Vagina (tissue), 2 donors: Measurements from ENCODE around the gene RTBDN. TPM values are rescaled to one million over a fixed set of nuclear protein-coding genes. Genes with fewer than 3 reads are reported as not detected.
"Not testable (repeated sequence)": the region's sequence is repeated elsewhere in the genome, so short reads cannot be mapped to it uniquely, and the experiment has no call there.

ENCODE experiments used
- DNase-seq, 2 donors: peaks; one replicate each; pipeline ENCODE4 v3.0.0-alpha.2; 2017; ENCODE audit errors: extremely low spot score in 2 of 2
- H3K27ac ChIP-seq: fragments of 200-600 bp; sonication (generic); one replicate; pipeline ENCODE4 v1.5.1; 2019
- H3K27me3 ChIP-seq: fragments of 200-600 bp; sonication (generic); one replicate; pipeline ENCODE4 v1.5.1; 2019
- H3K36me3 ChIP-seq, 2 donors: fragments of 200-600 bp; sonication (generic); one replicate each; pipeline ENCODE4 v1.5.1; 2017 to 2019
- H3K4me1 ChIP-seq: fragments of 200-600 bp; sonication (generic); one replicate; pipeline ENCODE4 v1.5.1; 2019
- H3K4me3 ChIP-seq, 2 donors: fragments of 200-600 bp; sonication (generic); 1 replicate in 1 of 2; 2 replicates in 1 of 2; pipeline ENCODE4 v1.5.1; 2016 to 2019
- H3K9me3 ChIP-seq: fragments of 200-600 bp; sonication (generic); one replicate; pipeline ENCODE4 v1.5.1; 2019
- POLR2A ChIP-seq, 2 donors: fragments of 450-650 bp; IDR thresholded peaks; one replicate each; pipeline ENCODE4 v1.6.1; 2017; ENCODE audit warnings: antibody characterized with exemption in 2 of 2, mild to moderate bottlenecking in 2 of 2, moderate library complexity in 2 of 2
- POLR2AphosphoS5 ChIP-seq, 2 donors: sonication (generic); formaldehyde crosslinking; IDR thresholded peaks; one replicate each; pipeline ENCODE4 v1.9.0; 2017; ENCODE audit warnings: antibody characterized with exemption in 2 of 2, mild to moderate bottlenecking in 2 of 2, low read depth in 1 of 2; ENCODE audit not compliant: insufficient read depth in 1 of 2
- intact Hi-C: fragments of 100-400 bp; cut with DNase I; formaldehyde crosslinking; loops from one replicate; pipeline ENCODE4 v1.15.1; 2023
- total RNA-seq: library from RNA; depleted of rRNA; stranded (reverse); fragments of >200 nt; gene quantifications from one replicate; pipeline ENCODE4 v1.2.3, GENCODE V29; 2016
- TF ChIP-seq, protein P1 (sequence below), 3 experiments: fragments of 450-650 bp in 2 of 3; fragments of 200-600 bp in 1 of 3; sonication (generic) in 1 of 3; IDR thresholded peaks; one replicate each; pipeline ENCODE4 v1.5.1; 2017 to 2019; ENCODE audit warnings: antibody characterized with exemption in 3 of 3, mild to moderate bottlenecking in 2 of 3, moderate library complexity in 2 of 3

The RTBDN gene
- total RNA-seq, 1 donor from 2014 or later = 8.8 TPM

DNA sequence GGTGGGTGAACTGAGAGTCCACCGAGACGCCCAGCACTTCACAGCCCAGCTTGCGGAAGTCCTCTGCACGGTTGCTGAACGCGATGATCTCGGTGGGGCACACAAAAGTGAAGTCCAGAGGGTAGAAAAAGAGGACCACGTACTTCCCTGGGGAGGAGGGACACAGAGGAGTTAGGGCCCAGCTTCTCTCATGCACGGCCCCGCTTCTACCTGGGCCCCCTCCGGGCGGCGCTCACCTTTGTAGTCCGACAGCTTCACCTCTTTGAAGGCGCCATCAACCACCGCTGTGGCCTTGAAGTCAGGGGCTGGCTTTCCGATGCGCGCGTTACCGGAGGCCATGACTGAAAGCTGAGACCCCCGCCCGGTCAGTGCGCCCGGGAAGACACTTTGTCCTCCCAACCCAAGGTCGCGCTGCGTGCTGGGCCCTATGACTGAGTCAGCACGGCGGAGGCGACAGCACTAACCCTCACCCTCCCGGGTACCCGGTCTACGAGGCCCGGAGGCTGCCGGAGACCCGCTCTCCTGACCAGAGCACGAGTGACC is 33.4 kb downstream of the RTBDN start:
- Histone ChIP-seq H3K27ac (peak overlapping the region; percentile 78), H3K27me3 (no peaks in the 10 kb centered on the region), H3K9me3 (no peaks in the 10 kb centered on the region), H3K4me3 (peak overlapping the region; percentile 70 to 93), H3K4me1 (peaks cover 34% of the 10 kb centered on the region), H3K36me3 (peaks cover 0 to 16% of the 10 kb centered on the region in 2 donors)
- TF ChIP-seq, protein P1, sequence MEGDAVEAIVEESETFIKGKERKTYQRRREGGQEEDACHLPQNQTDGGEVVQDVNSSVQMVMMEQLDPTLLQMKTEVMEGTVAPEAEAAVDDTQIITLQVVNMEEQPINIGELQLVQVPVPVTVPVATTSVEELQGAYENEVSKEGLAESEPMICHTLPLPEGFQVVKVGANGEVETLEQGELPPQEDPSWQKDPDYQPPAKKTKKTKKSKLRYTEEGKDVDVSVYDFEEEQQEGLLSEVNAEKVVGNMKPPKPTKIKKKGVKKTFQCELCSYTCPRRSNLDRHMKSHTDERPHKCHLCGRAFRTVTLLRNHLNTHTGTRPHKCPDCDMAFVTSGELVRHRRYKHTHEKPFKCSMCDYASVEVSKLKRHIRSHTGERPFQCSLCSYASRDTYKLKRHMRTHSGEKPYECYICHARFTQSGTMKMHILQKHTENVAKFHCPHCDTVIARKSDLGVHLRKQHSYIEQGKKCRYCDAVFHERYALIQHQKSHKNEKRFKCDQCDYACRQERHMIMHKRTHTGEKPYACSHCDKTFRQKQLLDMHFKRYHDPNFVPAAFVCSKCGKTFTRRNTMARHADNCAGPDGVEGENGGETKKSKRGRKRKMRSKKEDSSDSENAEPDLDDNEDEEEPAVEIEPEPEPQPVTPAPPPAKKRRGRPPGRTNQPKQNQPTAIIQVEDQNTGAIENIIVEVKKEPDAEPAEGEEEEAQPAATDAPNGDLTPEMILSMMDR (IDR thresholded peaks at IDR 0.05) = no peak
- TF ChIP-seq POLR2AphosphoS5 (IDR thresholded peaks at IDR 0.05; ENCODE audit: insufficient read depth in 1 of 2, low read depth in 1 of 2) = no peak
- TF ChIP-seq POLR2A (IDR thresholded peaks at IDR 0.05) = no peak
- intact Hi-C loops = loop anchor here (5.0 kb wide), 1 partner anchor 34 kb away; no protein-coding TSS in a partner anchor
- DNase-seq = no peak

DNA sequence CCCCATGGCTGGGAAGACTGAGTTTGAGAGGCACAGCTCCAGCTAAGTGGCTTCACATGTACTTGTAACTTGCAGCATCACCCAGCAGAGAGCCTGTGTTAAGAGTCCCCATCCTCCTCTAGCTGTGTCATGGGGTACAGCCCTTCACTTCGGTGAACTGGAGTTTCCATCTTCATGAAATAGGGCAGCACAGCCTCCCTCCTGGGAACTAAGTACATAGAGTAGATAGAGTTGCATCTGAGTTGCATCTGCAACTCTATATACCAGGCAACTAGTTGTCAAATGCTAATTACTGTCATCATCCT is 34.0 kb downstream of the RTBDN start:
- H3K27me3 ChIP-seq = no peaks in the 10 kb centered on the region
- peak overlapping the region; percentile 70 to 93 for H3K4me3 ChIP-seq
- H3K36me3 ChIP-seq = peaks cover 0 to 16% of the 10 kb centered on the region in 2 donors
- H3K4me1 ChIP-seq = peaks cover 38% of the 10 kb centered on the region
- intact Hi-C loops = loop anchor here (5.0 kb wide), 1 partner anchor 33 kb away; no protein-coding TSS in a partner anchor
- DNase-seq = no peak
- no peaks in the 10 kb centered on the region for H3K9me3 ChIP-seq
- H3K27ac ChIP-seq = no peak overlapping the region
- TF ChIP-seq POLR2A (IDR thresholded peaks at IDR 0.05) (no peak), POLR2AphosphoS5 (IDR thresholded peaks at IDR 0.05; ENCODE audit: insufficient read depth in 1 of 2, low read depth in 1 of 2) (no peak)
- TF ChIP-seq, protein P1 (IDR thresholded peaks at IDR 0.05) = no peak

DNA sequence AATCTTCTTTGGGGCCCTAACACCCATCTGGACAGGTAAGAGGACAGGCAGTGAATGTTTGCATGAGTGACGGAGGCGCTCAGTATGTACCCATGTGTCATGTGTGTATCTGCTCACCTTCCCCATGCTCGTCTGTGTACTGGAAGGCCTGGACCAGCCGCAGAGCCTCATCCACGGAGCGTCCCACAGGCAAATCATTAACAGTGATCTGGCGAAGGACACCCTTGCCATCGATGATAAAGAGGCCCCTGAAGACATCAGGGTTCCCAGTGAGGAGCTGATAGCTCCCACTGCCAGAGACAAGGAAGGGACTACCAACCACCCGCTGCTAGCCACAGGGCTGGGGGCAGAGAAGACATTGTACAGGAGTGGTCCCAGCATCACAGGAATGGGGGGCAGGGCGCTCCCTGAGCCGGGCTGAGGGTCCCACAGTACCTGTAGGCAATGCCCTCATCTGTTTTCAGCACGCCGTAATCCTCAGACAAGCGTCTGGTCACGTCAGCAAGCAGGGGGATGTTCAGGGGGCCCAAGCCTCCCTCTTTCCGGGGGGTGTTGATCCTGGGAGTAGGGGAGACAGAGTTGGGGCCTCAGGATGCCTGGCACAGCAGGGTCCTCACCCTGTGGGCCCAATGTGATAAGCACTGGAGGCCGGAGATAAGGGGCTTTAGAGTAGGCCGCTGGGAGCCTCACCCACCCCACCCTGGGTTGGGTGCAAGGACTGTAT is 34.5 kb downstream of the RTBDN start:
- no peaks in the 10 kb centered on the region for H3K9me3 ChIP-seq
- H3K36me3 ChIP-seq = peaks cover 0 to 16% of the 10 kb centered on the region in 2 donors
- H3K27ac ChIP-seq = no peak overlapping the region
- intact Hi-C loops = loop anchor here (5.0 kb wide), 1 partner anchor 33 kb away; no protein-coding TSS in a partner anchor
- TF ChIP-seq, protein P1 (IDR thresholded peaks at IDR 0.05) = no peak
- TF ChIP-seq POLR2AphosphoS5 (IDR thresholded peaks at IDR 0.05; ENCODE audit: insufficient read depth in 1 of 2, low read depth in 1 of 2) = no peak
- no peak for TF ChIP-seq POLR2A (IDR thresholded peaks at IDR 0.05)
- no peaks in the 10 kb centered on the region for H3K27me3 ChIP-seq
- no peak for DNase-seq
- peak overlapping the region; percentile 70 to 93 for H3K4me3 ChIP-seq
- peaks cover 38% of the 10 kb centered on the region for H3K4me1 ChIP-seq

DNA sequence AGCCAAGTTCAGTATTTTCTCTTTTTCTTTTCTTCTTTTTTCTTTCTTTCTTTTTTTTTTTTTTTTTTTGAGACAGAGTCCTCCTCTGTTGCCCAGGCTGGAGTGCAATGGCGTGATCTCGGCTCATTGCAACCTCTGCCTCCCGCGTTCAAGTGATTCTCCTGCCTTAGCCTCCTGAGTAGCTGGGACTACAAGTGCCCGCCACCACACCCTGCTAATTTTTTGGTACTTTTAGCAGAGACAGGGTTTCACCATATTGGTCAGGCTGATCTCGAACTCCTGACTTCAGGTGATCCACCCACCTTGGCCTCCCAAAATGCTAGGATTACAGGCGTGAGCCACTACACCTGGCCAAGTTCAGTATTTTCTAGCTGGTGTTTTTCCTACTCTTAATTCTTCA is 36.8 kb downstream of the RTBDN start:
- H3K9me3 ChIP-seq, intact Hi-C loops, DNase-seq, H3K27me3 ChIP-seq, H3K27ac ChIP-seq, H3K4me3 ChIP-seq: not testable (repeated sequence)
- Histone ChIP-seq H3K36me3 (peaks cover 0 to 16% of the 10 kb centered on the region in 2 donors), H3K4me1 (peaks cover 48% of the 10 kb centered on the region)

DNA sequence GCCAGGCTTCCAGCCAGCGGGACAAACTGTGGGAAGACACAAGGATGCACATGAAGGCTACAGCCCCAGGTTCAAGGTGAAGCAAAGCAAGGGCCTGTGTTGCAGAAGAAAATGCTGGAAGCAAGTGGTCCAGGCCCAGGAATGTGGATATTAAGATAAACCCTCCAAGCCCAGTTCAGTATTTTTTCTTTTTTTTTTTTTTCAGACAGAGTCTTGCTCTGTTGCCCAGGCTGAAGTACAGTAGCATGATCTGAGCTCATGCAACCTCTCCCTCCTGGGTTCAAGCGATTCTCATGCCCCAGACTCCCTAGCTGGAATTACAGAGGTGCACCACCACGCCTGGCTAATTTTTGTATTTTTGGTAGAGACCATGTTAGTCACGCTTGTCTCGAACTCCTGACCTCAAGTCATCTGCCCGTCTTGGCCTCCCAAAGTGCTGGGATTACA is 37.2 kb downstream of the RTBDN start:
- H3K4me3 ChIP-seq = no peak overlapping the region
- peaks cover 44% of the 10 kb centered on the region for H3K4me1 ChIP-seq
- intact Hi-C loops = no loop called here
- no peaks in the 10 kb centered on the region for H3K9me3 ChIP-seq
- TF ChIP-seq POLR2A (IDR thresholded peaks at IDR 0.05) = no peak
- TF ChIP-seq, protein P1 (IDR thresholded peaks at IDR 0.05) = no peak
- TF ChIP-seq POLR2AphosphoS5 (IDR thresholded peaks at IDR 0.05; ENCODE audit: insufficient read depth in 1 of 2, low read depth in 1 of 2) = no peak
- H3K27ac ChIP-seq = no peak overlapping the region
- DNase-seq = no peak
- H3K27me3 ChIP-seq = no peaks in the 10 kb centered on the region
- peaks cover 0 to 16% of the 10 kb centered on the region in 2 donors for H3K36me3 ChIP-seq
